ENCODE results near the gene FAM240B.
A peak's percentile ranks its signal among the peaks of the same experiment; 100 is the strongest.

Gene FAM240B

GRCh38 chr9:38720083-38720745 lies at the start of gene FAM240B:
Gene FAM240B, minus strand, starts transcription at chr9:38720133. Its CDS starts 16,134 bp downstream, at chr9:38703999.
- Histone ChIP-seq H3K9ac (ENCODE audit: insufficient read length, low read depth) (no peak within 1 kb of the TSS), H3K4me1 (ENCODE audit: insufficient read depth, insufficient read length) (no peaks in the 10 kb centered on the region), H3K9me3 (ENCODE audit: insufficient read depth, low read length) (no peaks in the 10 kb centered on the region), H3K36me3 (ENCODE audit: insufficient read depth, insufficient read length, low read length) (no peaks in the 10 kb centered on the region), H3K4me3 (ENCODE audit: insufficient read length, low read depth) (no peak within 1 kb of the TSS), H3K27me3 (ENCODE audit: insufficient read depth, insufficient read length) (no peaks in the 10 kb centered on the region)
- TF ChIP-seq ZNF274 (IDR thresholded peaks at IDR 0.05; ENCODE audit: low read depth, low read length) (no peak), YY1 (IDR thresholded peaks at IDR 0.05; ENCODE audit: insufficient read depth, insufficient read length) (no peak), SUZ12 (IDR thresholded peaks at IDR 0.05; ENCODE audit: extremely low read depth, insufficient read depth, insufficient read length) (no peak)
- DNase-seq (ENCODE audit: low read depth, low spot score) = no peak

- no peak overlapping the region for H3K9ac ChIP-seq (ENCODE audit: insufficient read length, low read depth)
- no peak for DNase-seq (ENCODE audit: low read depth, low spot score)
- H3K36me3 ChIP-seq (ENCODE audit: insufficient read depth, insufficient read length, low read length) = no peaks in the 10 kb centered on the region
- TF ChIP-seq SUZ12 (IDR thresholded peaks at IDR 0.05; ENCODE audit: extremely low read depth, insufficient read depth, insufficient read length) (no peak), ZNF274 (IDR thresholded peaks at IDR 0.05; ENCODE audit: low read depth, low read length) (no peak), YY1 (IDR thresholded peaks at IDR 0.05; ENCODE audit: insufficient read depth, insufficient read length) (no peak)
- no peak overlapping the region for H3K4me3 ChIP-seq (ENCODE audit: insufficient read length, low read depth)
- H3K4me1 ChIP-seq (ENCODE audit: insufficient read depth, insufficient read length) = no peaks in the 10 kb centered on the region
- no peaks in the 10 kb centered on the region for H3K27me3 ChIP-seq (ENCODE audit: insufficient read depth, insufficient read length)
- peaks cover 7% of the 10 kb centered on the region; the same call in 1 of the 2 replicates for H3K9me3 ChIP-seq (ENCODE audit: insufficient read depth, low read length)
Measured at GRCh38 chr9:38768351-38768761, 48.4 kb upstream of the FAM240B start.

- Histone ChIP-seq H3K36me3 (ENCODE audit: insufficient read depth, insufficient read length, low read length) (no peaks in the 10 kb centered on the region), H3K4me1 (ENCODE audit: insufficient read depth, insufficient read length) (no peaks in the 10 kb centered on the region), H3K9me3 (ENCODE audit: insufficient read depth, low read length) (peaks cover 7% of the 10 kb centered on the region; the same call in 1 of the 2 replicates), H3K27me3 (ENCODE audit: insufficient read depth, insufficient read length) (no peaks in the 10 kb centered on the region), H3K4me3 (ENCODE audit: insufficient read length, low read depth) (no peak overlapping the region), H3K9ac (ENCODE audit: insufficient read length, low read depth) (no peak overlapping the region)
- TF ChIP-seq SUZ12 (IDR thresholded peaks at IDR 0.05; ENCODE audit: extremely low read depth, insufficient read depth, insufficient read length) (no peak), ZNF274 (IDR thresholded peaks at IDR 0.05; ENCODE audit: low read depth, low read length) (no peak), YY1 (IDR thresholded peaks at IDR 0.05; ENCODE audit: insufficient read depth, insufficient read length) (no peak)
- no peak for DNase-seq (ENCODE audit: low read depth, low spot score)
Measured at GRCh38 chr9:38765101-38765500, 45.2 kb upstream of the FAM240B start.

- TF ChIP-seq ZNF274 (IDR thresholded peaks at IDR 0.05; ENCODE audit: low read depth, low read length) (no peak), SUZ12 (IDR thresholded peaks at IDR 0.05; ENCODE audit: extremely low read depth, insufficient read depth, insufficient read length) (no peak), YY1 (IDR thresholded peaks at IDR 0.05; ENCODE audit: insufficient read depth, insufficient read length) (no peak)
- no peak overlapping the region for H3K4me3 ChIP-seq (ENCODE audit: insufficient read length, low read depth)
- H3K9me3 ChIP-seq (ENCODE audit: insufficient read depth, low read length) = no peaks in the 10 kb centered on the region; the same call in 1 of the 2 replicates
- no peaks in the 10 kb centered on the region for H3K4me1 ChIP-seq (ENCODE audit: insufficient read depth, insufficient read length)
- DNase-seq (ENCODE audit: low read depth, low spot score) = no peak
- H3K36me3 ChIP-seq (ENCODE audit: insufficient read depth, insufficient read length, low read length) = no peaks in the 10 kb centered on the region
- no peaks in the 10 kb centered on the region for H3K27me3 ChIP-seq (ENCODE audit: insufficient read depth, insufficient read length)
- no peak overlapping the region for H3K9ac ChIP-seq (ENCODE audit: insufficient read length, low read depth)
Measured at GRCh38 chr9:38761999-38762398, 42.1 kb upstream of the FAM240B start.

- peak; percentile 52 for DNase-seq (ENCODE audit: low read depth, low spot score)
- Histone ChIP-seq H3K4me3 (ENCODE audit: insufficient read length, low read depth) (no peak overlapping the region), H3K9ac (ENCODE audit: insufficient read length, low read depth) (peak overlapping the region; percentile 43), H3K4me1 (ENCODE audit: insufficient read depth, insufficient read length) (no peaks in the 10 kb centered on the region), H3K9me3 (ENCODE audit: insufficient read depth, low read length) (no peaks in the 10 kb centered on the region; the same call in 1 of the 2 replicates), H3K36me3 (ENCODE audit: insufficient read depth, insufficient read length, low read length) (no peaks in the 10 kb centered on the region), H3K27me3 (ENCODE audit: insufficient read depth, insufficient read length) (no peaks in the 10 kb centered on the region)
- TF ChIP-seq ZNF274 (IDR thresholded peaks at IDR 0.05; ENCODE audit: low read depth, low read length) (no peak), YY1 (IDR thresholded peaks at IDR 0.05; ENCODE audit: insufficient read depth, insufficient read length) (no peak), SUZ12 (IDR thresholded peaks at IDR 0.05; ENCODE audit: extremely low read depth, insufficient read depth, insufficient read length) (no peak)
Measured at GRCh38 chr9:38761339-38761738, 41.4 kb upstream of the FAM240B start.

GRCh38 chr9:38756702-38757101 lies 36.8 kb upstream of the FAM240B start:
- Histone ChIP-seq H3K4me3 (ENCODE audit: insufficient read length, low read depth) (no peak overlapping the region), H3K9ac (ENCODE audit: insufficient read length, low read depth) (no peak overlapping the region), H3K9me3 (ENCODE audit: insufficient read depth, low read length) (no peaks in the 10 kb centered on the region; the same call in 1 of the 2 replicates), H3K4me1 (ENCODE audit: insufficient read depth, insufficient read length) (no peaks in the 10 kb centered on the region), H3K27me3 (ENCODE audit: insufficient read depth, insufficient read length) (no peaks in the 10 kb centered on the region), H3K36me3 (ENCODE audit: insufficient read depth, insufficient read length, low read length) (no peaks in the 10 kb centered on the region)
- DNase-seq (ENCODE audit: low read depth, low spot score) = no peak
- TF ChIP-seq YY1 (IDR thresholded peaks at IDR 0.05; ENCODE audit: insufficient read depth, insufficient read length) (no peak), ZNF274 (IDR thresholded peaks at IDR 0.05; ENCODE audit: low read depth, low read length) (no peak), SUZ12 (IDR thresholded peaks at IDR 0.05; ENCODE audit: extremely low read depth, insufficient read depth, insufficient read length) (no peak)

- Histone ChIP-seq H3K4me3 (ENCODE audit: insufficient read length, low read depth) (no peak overlapping the region), H3K36me3 (ENCODE audit: insufficient read depth, insufficient read length, low read length) (no peaks in the 10 kb centered on the region), H3K9ac (ENCODE audit: insufficient read length, low read depth) (no peak overlapping the region), H3K9me3 (ENCODE audit: insufficient read depth, low read length) (no peaks in the 10 kb centered on the region), H3K4me1 (ENCODE audit: insufficient read depth, insufficient read length) (no peaks in the 10 kb centered on the region), H3K27me3 (ENCODE audit: insufficient read depth, insufficient read length) (no peaks in the 10 kb centered on the region)
- DNase-seq (ENCODE audit: low read depth, low spot score) = no peak
- no peak for TF ChIP-seq ZNF274 (IDR thresholded peaks at IDR 0.05; ENCODE audit: low read depth, low read length)
- TF ChIP-seq YY1 (IDR thresholded peaks at IDR 0.05; ENCODE audit: insufficient read depth, insufficient read length) = no peak
- no peak for TF ChIP-seq SUZ12 (IDR thresholded peaks at IDR 0.05; ENCODE audit: extremely low read depth, insufficient read depth, insufficient read length)
Measured at GRCh38 chr9:38747941-38748340, 28.0 kb upstream of the FAM240B start.
